GM21723 (cell line): ENCODE results near the gene MAST4.

Source experiments
- ATAC-seq: cut with Tn5 transposase; IDR thresholded peaks from one replicate; pipeline ENCODE4 v1.9.1; 2021; ENCODE audit warnings: mild to moderate bottlenecking, moderate library complexity; ENCODE audit not compliant: unreplicated experiment

MAST4 gene

GRCh38 chr5:66947458-66947857 lies 351.3 kb downstream of the MAST4 start:
- no peak for ATAC-seq

- no peak for ATAC-seq
Observed at GRCh38 chr5:66949066-66949465, 352.9 kb downstream of the MAST4 start.

GRCh38 chr5:66952153-66952552 lies 356.0 kb downstream of the MAST4 start:
- ATAC-seq = no peak

GRCh38 chr5:66956439-66956838 lies 360.2 kb downstream of the MAST4 start:
- no peak for ATAC-seq

- ATAC-seq = no peak
Observed at GRCh38 chr5:66958201-66958979, 362.2 kb downstream of the MAST4 start.

GRCh38 chr5:66958980-66959641 lies 362.9 kb downstream of the MAST4 start:
- no peak for ATAC-seq

GRCh38 chr5:66959653-66960052 lies 363.5 kb downstream of the MAST4 start:
- ATAC-seq = no peak

- no peak for ATAC-seq
Observed at GRCh38 chr5:66960369-66961137, 364.4 kb downstream of the MAST4 start.

- ATAC-seq = no peak
Observed at GRCh38 chr5:66963559-66963971, 367.4 kb downstream of the MAST4 start.

- no peak for ATAC-seq
Observed at GRCh38 chr5:66966439-66966838, 370.2 kb downstream of the MAST4 start.

- ATAC-seq = no peak
Observed at GRCh38 chr5:66967102-66967501, 370.9 kb downstream of the MAST4 start.

GRCh38 chr5:66967826-66968262 lies 371.7 kb downstream of the MAST4 start:
- ATAC-seq = no peak

- ATAC-seq = no peak
Observed at GRCh38 chr5:66969484-66969883, 373.3 kb downstream of the MAST4 start.

- ATAC-seq = no peak
Observed at GRCh38 chr5:66969963-66970362, 373.8 kb downstream of the MAST4 start.

GRCh38 chr5:66972004-66972403 lies 375.8 kb downstream of the MAST4 start:
- no peak for ATAC-seq

- no peak for ATAC-seq
Observed at GRCh38 chr5:66974256-66974655, 378.1 kb downstream of the MAST4 start.

- ATAC-seq = no peak
Observed at GRCh38 chr5:66976108-66976507, 379.9 kb downstream of the MAST4 start.

GRCh38 chr5:66979738-66980137 lies 383.5 kb downstream of the MAST4 start:
- no peak for ATAC-seq

- ATAC-seq = no peak
Observed at GRCh38 chr5:66981266-66982055, 385.3 kb downstream of the MAST4 start.

GRCh38 chr5:66982056-66982387 lies 385.8 kb downstream of the MAST4 start:
- ATAC-seq = no peak

GRCh38 chr5:66982470-66982869 lies 386.3 kb downstream of the MAST4 start:
- no peak for ATAC-seq
